ENCODE results near the gene KNDC1.

DNA sequence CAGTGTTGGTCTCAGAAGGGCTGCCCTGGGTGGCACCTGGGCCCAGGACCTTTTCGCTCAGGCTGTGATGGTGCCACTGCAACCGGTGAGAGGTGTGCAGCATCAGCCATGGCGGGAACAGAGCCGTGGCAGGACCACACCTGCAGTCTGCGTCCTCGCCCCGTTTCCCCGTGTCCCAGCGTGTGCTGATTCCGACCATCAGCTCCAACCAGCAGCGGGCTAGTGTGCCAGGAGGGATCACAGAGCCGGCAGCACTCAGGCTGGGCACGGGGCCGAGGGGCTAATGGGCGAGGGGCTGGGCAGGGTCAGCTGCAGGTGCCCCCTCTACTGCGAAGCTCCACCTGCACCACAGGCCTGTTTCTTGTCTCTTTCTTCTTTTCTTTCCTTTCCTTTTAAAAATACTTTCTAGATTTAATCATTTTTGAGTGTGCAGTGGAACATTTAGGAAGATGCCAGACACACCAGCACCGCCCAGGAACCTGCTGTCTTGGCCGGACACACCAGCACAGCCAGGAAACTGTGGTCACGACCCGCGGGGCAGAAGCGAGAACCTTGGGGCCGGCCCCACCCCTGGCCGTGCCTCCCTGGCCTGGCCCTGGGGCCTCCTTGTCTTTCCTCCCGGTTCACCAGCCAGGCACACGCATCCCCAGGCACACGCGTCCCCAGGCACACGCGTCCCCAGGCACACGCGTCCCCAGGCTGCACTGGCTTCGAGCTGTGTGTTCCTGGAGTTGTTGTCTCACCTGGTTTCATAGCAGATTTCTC, 37.7 kb upstream of the KNDC1 start:
- no peak for TF ChIP-seq POLR2A (IDR thresholded peaks at IDR 0.05; ENCODE audit: low read length)
- no peak for TF ChIP-seq GATA1 (IDR thresholded peaks at IDR 0.05; ENCODE audit: low read depth, low read length)

All from erythroblast (primary cell).